GM12878 (cell line): ENCODE data around the gene COQ3. TPM values are rescaled to one million over a fixed set of nuclear protein-coding genes. Genes with fewer than 3 reads are reported as not detected.

Source experiments
- ATF7 ChIP-seq: fragments of 450-650 bp; IDR thresholded peaks from 2 replicates; pipeline ENCODE4 v1.6.1; 2016; ENCODE audit warnings: low read depth, mild to moderate bottlenecking
- BRCA1 ChIP-seq: IDR thresholded peaks from 2 replicates; pipeline ENCODE4 v1.6.1; 2011; ENCODE audit warnings: low read depth, low read length, improper control_type of control experiment
- EGR1 ChIP-seq, 2 experiments: IDR thresholded peaks; 1 replicate in 1 of 2; 2 replicates in 1 of 2; pipeline ENCODE4 v1.6.1; 2011 to 2012; ENCODE audit warnings: low read depth in 2 of 2, low read length in 2 of 2, borderline replicate concordance in 1 of 2, mild to moderate bottlenecking in 1 of 2, moderate library complexity in 1 of 2
- POLR2AphosphoS2 ChIP-seq: IDR thresholded peaks from 2 replicates; pipeline ENCODE4 v1.6.1; 2011; ENCODE audit warnings: low read depth, mild to moderate bottlenecking, low read length, improper control_type of control experiment, moderate library complexity
- RBBP5 ChIP-seq: fragments of 200-600 bp; sonication (generic); conservative IDR thresholded peaks from 2 replicates; pipeline ENCODE4 v1.6.1; 2016
- SREBF2 ChIP-seq: IDR thresholded peaks from 2 replicates; pipeline ENCODE4 v1.6.1; 2012; ENCODE audit warnings: mild to moderate bottlenecking, low read length
- polyA plus RNA-seq, 11 experiments: library from polyadenylated mRNA; depleted of rRNA in 4 of 11; unstranded in 6 of 11; stranded (reverse) in 5 of 11; fragments of >200 nt; fragmentation: Nextera tagmentation in 4 of 11; fragmentation: Illumina TruSeq in 1 of 11; extraction: Ambion mirVana in 4 of 11; extraction: Trizol in 1 of 11; gene quantifications; 1 replicate in 1 of 11; 2 replicates in 10 of 11; pipeline versions ENCODE4 v1.2.1 to v1.2.3, GENCODE V29; 2011 to 2016; ENCODE audit warnings: inconsistent platforms in 2 of 11, missing spikeins in 2 of 11, low read depth in 1 of 11
- total RNA-seq, 4 experiments: library from RNA; depleted of rRNA in 3 of 4; stranded (reverse); fragments of >200 nt in 3 of 4; fragmentation: Illumina TruSeq in 1 of 4; extraction: Trizol in 1 of 4; gene quantifications; 2 replicates each; pipeline versions ENCODE4 v1.2.1 to v1.2.3, GENCODE V29; 2013 to 2021
- TF ChIP-seq, protein P1 (sequence below): fragments of 450-650 bp; IDR thresholded peaks from 2 replicates; pipeline ENCODE4 v1.6.1; 2017; ENCODE audit warnings: mild to moderate bottlenecking, moderate library complexity
- TF ChIP-seq, protein P2 (sequence below): fragments of 450-650 bp; IDR thresholded peaks from 2 replicates; pipeline ENCODE4 v1.6.1; 2017; ENCODE audit warnings: low read depth, mild to moderate bottlenecking, moderate library complexity
- TF ChIP-seq, protein P3 (sequence below): fragments of 450-650 bp; IDR thresholded peaks from 2 replicates; pipeline ENCODE4 v1.6.1; 2018; ENCODE audit warnings: borderline replicate concordance, mild to moderate bottlenecking; ENCODE audit not compliant: partially characterized antibody

Gene COQ3
- total and polyA plus RNA-seq, 10 of the 15 experiments (the other 5 are each of a cell fraction or from before 2014, with no cell fraction given), result 9.3 to 50.6 (median 16.0) TPM

DNA sequence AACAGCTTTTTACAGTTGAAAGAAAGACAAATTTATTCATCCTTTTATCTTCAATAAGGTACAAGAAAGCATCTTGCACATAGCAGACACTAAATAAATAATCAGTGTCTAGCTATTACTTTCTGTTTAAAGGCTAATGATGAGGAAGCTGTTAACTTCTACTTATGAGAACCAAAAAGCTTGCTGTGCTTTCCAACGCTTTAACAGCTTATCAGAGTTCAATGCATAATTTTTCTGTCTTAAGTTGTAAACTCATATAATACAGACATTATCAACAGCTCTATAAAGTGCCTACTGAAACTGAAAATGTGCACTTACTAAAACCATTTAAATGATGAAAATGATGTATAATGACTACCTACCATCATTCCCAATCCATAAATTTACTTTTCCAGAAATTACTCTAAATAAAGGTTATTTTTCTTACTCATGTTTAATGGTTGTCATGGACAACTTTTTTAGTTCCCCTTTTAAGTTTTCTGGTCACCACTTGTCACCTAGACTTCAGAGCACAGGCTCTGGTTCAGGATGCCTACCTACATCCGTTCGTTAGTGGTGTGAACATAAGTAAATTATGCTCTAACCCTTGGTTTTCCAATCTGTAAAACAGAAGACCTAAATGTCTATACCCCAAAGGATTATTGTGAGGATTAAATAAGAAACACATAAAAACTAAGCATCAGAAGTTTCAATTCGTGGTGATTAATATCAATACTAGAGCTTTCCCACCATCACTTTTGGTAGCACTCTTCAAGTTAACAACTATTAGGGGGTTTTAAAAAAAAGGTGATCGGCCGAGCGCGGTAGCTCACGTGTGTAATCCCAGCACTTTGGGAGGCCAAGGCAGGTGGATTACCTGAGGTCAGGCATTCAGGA lies 23.1 kb upstream of the COQ3 start (continued):
- TF ChIP-seq, protein P1, sequence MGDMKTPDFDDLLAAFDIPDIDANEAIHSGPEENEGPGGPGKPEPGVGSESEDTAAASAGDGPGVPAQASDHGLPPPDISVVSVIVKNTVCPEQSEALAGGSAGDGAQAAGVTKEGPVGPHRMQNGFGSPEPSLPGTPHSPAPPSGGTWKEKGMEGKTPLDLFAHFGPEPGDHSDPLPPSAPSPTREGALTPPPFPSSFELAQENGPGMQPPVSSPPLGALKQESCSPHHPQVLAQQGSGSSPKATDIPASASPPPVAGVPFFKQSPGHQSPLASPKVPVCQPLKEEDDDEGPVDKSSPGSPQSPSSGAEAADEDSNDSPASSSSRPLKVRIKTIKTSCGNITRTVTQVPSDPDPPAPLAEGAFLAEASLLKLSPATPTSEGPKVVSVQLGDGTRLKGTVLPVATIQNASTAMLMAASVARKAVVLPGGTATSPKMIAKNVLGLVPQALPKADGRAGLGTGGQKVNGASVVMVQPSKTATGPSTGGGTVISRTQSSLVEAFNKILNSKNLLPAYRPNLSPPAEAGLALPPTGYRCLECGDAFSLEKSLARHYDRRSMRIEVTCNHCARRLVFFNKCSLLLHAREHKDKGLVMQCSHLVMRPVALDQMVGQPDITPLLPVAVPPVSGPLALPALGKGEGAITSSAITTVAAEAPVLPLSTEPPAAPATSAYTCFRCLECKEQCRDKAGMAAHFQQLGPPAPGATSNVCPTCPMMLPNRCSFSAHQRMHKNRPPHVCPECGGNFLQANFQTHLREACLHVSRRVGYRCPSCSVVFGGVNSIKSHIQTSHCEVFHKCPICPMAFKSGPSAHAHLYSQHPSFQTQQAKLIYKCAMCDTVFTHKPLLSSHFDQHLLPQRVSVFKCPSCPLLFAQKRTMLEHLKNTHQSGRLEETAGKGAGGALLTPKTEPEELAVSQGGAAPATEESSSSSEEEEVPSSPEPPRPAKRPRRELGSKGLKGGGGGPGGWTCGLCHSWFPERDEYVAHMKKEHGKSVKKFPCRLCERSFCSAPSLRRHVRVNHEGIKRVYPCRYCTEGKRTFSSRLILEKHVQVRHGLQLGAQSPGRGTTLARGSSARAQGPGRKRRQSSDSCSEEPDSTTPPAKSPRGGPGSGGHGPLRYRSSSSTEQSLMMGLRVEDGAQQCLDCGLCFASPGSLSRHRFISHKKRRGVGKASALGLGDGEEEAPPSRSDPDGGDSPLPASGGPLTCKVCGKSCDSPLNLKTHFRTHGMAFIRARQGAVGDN, result no peak
- TF ChIP-seq, protein P2, sequence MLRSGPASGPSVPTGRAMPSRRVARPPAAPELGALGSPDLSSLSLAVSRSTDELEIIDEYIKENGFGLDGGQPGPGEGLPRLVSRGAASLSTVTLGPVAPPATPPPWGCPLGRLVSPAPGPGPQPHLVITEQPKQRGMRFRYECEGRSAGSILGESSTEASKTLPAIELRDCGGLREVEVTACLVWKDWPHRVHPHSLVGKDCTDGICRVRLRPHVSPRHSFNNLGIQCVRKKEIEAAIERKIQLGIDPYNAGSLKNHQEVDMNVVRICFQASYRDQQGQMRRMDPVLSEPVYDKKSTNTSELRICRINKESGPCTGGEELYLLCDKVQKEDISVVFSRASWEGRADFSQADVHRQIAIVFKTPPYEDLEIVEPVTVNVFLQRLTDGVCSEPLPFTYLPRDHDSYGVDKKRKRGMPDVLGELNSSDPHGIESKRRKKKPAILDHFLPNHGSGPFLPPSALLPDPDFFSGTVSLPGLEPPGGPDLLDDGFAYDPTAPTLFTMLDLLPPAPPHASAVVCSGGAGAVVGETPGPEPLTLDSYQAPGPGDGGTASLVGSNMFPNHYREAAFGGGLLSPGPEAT, result peak; percentile 78
- TF ChIP-seq POLR2AphosphoS2 (no peak), RBBP5 (no peak), EGR1 (IDR thresholded peaks at IDR 0.05; ENCODE audit: borderline replicate concordance in 1 of 2, low read depth in 2 of 2, low read length in 2 of 2) (no peak), SREBF2 (no peak), BRCA1 (no peak), ATF7 (0 out of 2 replicates have a peak, but pooled peaks have one; percentile 30)
- TF ChIP-seq, protein P3, sequence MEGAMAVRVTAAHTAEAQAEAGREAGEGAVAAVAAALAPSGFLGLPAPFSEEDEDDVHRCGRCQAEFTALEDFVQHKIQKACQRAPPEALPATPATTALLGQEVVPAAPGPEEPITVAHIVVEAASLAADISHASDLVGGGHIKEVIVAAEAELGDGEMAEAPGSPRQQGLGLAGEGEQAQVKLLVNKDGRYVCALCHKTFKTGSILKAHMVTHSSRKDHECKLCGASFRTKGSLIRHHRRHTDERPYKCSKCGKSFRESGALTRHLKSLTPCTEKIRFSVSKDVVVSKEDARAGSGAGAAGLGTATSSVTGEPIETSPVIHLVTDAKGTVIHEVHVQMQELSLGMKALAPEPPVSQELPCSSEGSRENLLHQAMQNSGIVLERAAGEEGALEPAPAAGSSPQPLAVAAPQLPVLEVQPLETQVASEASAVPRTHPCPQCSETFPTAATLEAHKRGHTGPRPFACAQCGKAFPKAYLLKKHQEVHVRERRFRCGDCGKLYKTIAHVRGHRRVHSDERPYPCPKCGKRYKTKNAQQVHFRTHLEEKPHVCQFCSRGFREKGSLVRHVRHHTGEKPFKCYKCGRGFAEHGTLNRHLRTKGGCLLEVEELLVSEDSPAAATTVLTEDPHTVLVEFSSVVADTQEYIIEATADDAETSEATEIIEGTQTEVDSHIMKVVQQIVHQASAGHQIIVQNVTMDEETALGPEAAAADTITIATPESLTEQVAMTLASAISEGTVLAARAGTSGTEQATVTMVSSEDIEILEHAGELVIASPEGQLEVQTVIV, result no peak
